HG03565 (cell line): ENCODE data around the gene PDCD11.
"Not testable (repeated sequence)": the region's sequence is repeated elsewhere in the genome, so short reads cannot be mapped to it uniquely, and the experiment has no call there.

Source experiments
- ATAC-seq: cut with Tn5 transposase; IDR thresholded peaks from one replicate; pipeline ENCODE4 v1.9.1; 2021; ENCODE audit warnings: mild to moderate bottlenecking, moderate library complexity; ENCODE audit not compliant: unreplicated experiment

PDCD11 gene

GRCh38 chr10:103473261-103473671 lies 76.8 kb downstream of the PDCD11 start:
- no peak for ATAC-seq

DNA sequence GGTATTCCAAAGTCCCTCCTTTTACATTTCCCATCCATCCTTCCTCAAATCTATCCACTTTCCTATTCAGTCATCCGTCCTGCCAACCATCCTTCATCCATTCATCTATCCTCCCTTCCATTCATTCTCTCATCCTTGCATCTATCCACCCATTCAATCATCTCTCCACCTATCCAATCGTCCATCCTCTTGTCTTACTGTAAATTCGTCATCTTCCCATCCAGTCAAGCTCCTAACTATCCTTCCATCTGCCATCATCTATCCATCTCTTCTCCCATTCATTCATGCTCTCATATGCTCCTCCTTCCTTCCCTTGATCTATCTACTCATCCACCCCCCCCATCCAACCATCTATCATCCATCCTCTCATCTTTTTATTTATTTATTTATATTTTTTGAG lies 77.7 kb downstream of the PDCD11 start:
- no peak for ATAC-seq

DNA sequence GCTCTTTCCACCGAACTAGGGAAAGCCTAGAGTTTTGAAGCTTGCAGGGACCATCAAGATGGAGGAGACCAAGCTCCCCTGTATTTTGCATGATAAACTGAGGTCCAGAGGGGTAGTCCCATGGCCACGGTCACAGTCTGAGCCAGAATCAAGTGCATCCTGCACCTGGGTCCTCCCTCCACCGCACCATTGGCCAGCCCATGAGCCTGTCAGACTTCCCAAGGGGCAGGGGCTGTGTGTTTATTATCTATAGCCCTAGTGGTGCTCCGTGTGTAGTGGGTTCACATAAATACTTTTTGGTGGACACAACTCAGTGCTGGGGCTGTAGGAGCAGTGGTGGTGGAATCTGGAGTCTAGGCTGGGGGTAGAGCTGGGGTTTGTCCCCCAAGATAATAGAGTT lies 79.0 kb downstream of the PDCD11 start:
- no peak for ATAC-seq

- ATAC-seq: no peak
These were observed 79.8 kb downstream of the PDCD11 start for GRCh38 chr10:103476046-103476768.

- ATAC-seq: no peak
These were observed 82.2 kb downstream of the PDCD11 start for GRCh38 chr10:103478671-103479070.

GRCh38 chr10:103479135-103479534 lies 82.7 kb downstream of the PDCD11 start, which contains the start of gene CALHM3:
TSS of gene CALHM3 (minus strand) at chr10:103479240. CDS start at chr10:103479032, 208 bp downstream.
- ATAC-seq: no peak

DNA sequence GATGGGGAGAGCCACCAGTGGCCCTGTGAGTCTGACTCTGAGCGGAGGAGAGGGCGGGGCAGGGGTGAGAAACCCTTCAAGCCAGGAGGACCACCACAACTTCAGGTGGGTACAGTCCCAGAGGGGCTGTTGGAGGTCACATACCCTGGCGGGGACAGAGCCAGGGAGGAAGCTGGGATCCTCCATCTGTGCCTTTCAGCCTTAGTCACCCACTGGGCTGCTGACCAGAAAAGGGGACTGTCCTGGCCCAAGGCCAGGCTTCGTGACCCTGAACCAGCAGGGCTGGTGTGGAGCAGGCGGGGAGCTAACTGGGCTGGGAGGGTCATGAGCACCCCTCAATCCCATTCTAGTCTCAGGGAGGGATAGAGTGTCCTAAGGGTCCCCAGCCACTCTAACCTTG lies 84.1 kb downstream of the PDCD11 start:
- ATAC-seq: no peak

GRCh38 chr10:103481974-103482531 lies 85.6 kb downstream of the PDCD11 start:
- no peak for ATAC-seq

GRCh38 chr10:103486635-103487409 lies 90.4 kb downstream of the PDCD11 start:
- ATAC-seq: not testable (repeated sequence)

- no peak for ATAC-seq
These were observed 90.9 kb downstream of the PDCD11 start for GRCh38 chr10:103487410-103487708.

DNA sequence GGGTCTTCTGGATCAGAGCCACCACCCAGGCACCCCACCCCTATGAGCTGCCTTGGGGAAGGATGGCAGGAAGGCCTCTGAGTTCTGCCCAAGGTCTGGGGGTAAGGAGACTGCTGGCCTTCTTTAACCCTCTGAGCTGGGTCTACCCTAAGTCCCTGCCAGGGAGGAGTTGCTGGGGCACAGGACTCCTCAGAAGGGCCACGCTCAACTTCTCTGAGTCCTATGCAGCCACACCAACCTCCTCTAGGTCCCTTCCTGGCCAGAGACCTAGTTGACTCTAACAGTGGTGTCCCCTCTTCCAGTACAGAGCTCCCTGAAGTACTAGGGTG lies 94.5 kb downstream of the PDCD11 start:
- ATAC-seq: no peak

DNA sequence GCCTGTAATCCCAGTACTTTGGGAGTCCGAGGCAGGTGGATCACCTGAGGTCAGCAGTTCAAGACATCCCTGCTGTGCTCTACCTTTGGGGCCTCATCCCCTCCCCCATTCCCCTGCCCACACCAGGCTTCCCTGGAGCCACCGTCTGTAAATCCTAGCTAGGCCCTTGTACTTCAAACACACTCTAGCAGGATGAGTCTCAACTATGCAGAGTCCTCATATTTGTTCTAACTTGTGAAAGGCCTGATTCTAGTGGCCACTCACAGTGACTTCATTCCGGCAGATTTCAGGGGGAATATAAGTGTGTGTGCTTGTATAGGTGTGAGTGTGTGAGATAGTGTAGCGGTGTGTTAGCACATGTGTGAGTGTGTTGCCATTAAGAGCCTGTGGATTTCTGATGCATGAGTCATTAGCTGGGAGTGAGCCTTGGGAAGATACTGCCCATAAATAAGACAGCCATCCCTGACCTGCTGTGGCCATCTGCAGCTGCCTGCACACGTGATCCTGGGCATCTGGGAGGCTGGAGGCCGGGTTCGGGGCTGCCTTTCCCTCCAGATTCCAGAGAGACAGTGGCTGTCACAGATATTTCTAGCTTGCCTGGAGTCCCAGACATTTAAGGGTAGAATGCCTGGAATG lies 95.4 kb downstream of the PDCD11 start:
- no peak for ATAC-seq

GRCh38 chr10:103492655-103493261 lies 96.3 kb downstream of the PDCD11 start:
- ATAC-seq: no peak

DNA sequence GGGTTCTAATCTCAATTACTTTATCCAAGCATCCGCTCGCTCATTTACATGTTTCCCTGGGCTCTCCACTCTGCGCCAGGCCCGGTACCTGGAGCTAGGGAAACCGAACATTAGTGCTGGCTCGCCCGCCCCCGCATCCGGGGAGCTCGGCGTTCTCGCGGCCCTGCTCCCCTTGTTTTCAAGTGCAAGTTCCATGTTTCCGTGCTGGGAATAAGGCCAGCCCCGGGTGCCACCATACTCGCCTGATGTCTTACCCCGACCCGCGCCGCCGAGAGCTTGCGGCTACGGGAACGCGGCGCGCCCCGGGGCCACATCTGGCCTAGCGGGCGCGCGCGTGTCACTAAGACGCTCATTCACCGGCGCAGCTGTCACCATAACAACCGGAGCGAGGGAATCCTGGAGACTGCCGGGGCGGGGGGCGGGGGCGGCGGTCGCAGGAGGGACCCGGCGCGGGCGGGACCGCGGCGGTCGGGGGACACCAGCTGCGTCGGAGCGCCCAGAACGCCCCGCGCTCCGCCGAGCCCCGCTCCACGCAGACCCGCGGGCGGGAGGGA lies 97.0 kb downstream of the PDCD11 start, which contains the start of gene NEURL1:
NEURL1 (plus strand) TSS at position 344 of the 554 bp plus-strand sequence. CDS start 683 bp downstream, outside the sequence.
- no peak for ATAC-seq

DNA sequence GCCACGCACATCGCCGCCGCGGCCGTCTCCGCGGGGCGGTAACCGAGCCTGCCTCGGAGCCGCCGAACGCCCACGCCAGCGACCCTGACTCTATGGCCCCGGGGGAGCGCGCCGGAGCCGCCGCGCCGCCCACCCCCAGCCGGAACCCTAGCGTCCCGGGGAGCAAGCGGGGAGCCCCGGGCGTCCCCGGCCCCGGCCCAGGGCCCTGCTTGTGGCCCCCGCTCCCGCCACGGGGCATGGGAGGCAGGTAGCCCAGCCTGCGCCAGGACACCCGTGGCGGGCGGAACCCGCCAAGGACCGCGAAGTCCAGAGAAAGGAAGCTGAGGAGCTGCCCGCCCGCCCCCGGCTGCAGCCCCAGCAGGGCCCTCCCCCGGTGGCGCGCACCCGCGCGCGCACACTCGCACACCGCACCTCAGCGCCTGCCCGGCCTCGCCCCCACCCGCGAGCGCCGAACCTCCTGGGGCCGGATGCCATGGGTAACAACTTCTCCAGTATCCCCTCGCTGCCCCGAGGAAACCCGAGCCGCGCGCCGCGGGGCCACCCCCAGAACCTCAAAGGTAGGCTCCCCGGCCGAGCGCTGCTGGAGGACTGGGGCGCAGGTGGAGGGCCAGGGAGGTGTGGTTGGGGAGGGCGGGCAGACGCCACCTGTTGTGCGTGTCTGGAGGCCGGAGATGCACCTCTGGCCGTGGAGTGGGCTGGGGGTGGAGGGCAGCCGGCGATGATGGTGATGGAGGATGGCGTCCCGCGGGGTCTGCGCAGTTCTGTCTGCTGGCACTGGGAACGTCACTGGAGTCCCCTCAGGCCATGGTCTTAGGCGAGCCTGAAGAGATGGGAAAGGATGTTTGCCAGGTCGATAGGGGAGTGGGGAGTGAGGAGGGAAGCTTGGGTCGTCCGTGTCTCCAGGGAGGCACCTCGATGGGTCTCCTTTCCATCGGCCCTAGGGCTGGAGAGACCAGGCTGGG lies 97.8 kb downstream of the PDCD11 start:
- no peak for ATAC-seq

DNA sequence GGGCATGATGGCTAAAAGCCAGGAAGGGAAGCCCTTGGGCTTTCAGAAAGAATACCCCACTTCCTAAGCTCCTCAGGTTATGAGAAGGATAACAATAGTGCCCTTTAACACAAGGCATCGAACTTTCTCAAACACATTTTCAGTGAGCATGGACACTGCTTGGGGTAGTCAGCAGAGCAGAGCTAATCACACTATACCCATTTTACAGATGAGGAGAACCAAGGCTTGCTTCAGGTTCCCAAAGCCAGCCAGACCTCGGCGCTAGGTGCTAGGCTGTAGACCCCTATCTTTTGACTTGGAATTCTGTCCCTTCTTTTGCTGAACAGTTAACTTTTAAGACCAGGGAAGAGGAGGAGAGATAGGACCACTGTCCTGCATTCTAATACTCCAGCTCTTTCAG lies 98.9 kb downstream of the PDCD11 start:
- no peak for ATAC-seq
